ENCODE results near the gene TREML2. TPM values are rescaled to one million over a fixed set of nuclear protein-coding genes. Genes with fewer than 3 reads are reported as not detected.

TREML2 gene
- total and polyA plus RNA-seq, 2 of the 8 experiments (the other 6 are each of a cell fraction or from before 2014, with no cell fraction given): 0.09 to 0.18 TPM

GRCh38 chr6:41159415-41160082 lies 41.4 kb downstream of the TREML2 start:
- DNase-seq (ENCODE audit: low read depth in 1 of 2, low spot score in 2 of 2) (peak in 1 of 2 experiments; percentile 17), FAIRE-seq (no peak)
- Histone ChIP-seq H2AFZ (ENCODE audit: low read length) (no peak overlapping the region), H4K5ac (ENCODE audit: insufficient read length, low read depth, low read length) (no peak overlapping the region), H4K91ac (replicated peaks; ENCODE audit: insufficient read length, low read length) (no peak overlapping the region), H3K14ac (ENCODE audit: insufficient read length) (no peak overlapping the region), H4K8ac (ENCODE audit: extremely low read depth, insufficient read depth, low read length) (no peak overlapping the region), H3K79me1 (ENCODE audit: low read depth, low read length) (no peaks in the 10 kb centered on the region), H3K18ac (ENCODE audit: extremely low read depth, low read length) (no peak overlapping the region), H2BK20ac (ENCODE audit: low read length) (no peak overlapping the region), H3K9me3 (ENCODE audit: insufficient read depth in 2 of 2, low read depth in 1 of 2, low read length in 1 of 2) (no peaks in the 10 kb centered on the region), H2BK5ac (ENCODE audit: low read depth, low read length) (no peak overlapping the region), H2BK15ac (ENCODE audit: low read length) (no peak overlapping the region), H2BK120ac (replicated peaks; ENCODE audit: low read depth, low read length) (no peak overlapping the region), H4K20me1 (replicated peaks in 1 of 2; ENCODE audit: control insufficient read depth in 1 of 2, insufficient read depth in 2 of 2, low read length in 2 of 2) (no peaks in the 10 kb centered on the region), H3K79me2 (ENCODE audit: control insufficient read depth in 1 of 2, insufficient read depth in 2 of 2, low read length in 2 of 2) (no peaks in the 10 kb centered on the region), H3K56ac (replicated peaks; ENCODE audit: insufficient read length, low read depth, low read length) (no peak overlapping the region), H3K23ac (ENCODE audit: insufficient read length) (no peak overlapping the region), H3K9ac (replicated peaks in 1 of 4; ENCODE audit: extremely low read depth in 1 of 4, low read depth in 3 of 4, low read length in 3 of 4) (no peak overlapping the region; a peak in 1 of 7 replicates), H3K4me2 (ENCODE audit: insufficient read depth in 1 of 2, low read depth in 2 of 2, low read length in 2 of 2) (no peak overlapping the region), H3K27ac (ENCODE audit: low read depth, low read length) (no peak overlapping the region), H2AK5ac (ENCODE audit: low read depth, low read length) (no peak overlapping the region), H2BK12ac (ENCODE audit: low read depth, low read length) (no peak overlapping the region), H3K23me2 (ENCODE audit: low read depth, low read length) (no peaks in the 10 kb centered on the region), H3K4me1 (replicated peaks in 1 of 4; ENCODE audit: control insufficient read depth in 3 of 4, insufficient read depth in 4 of 4, low read length in 3 of 4) (no peaks in the 10 kb centered on the region), H3K36me3 (ENCODE audit: control insufficient read depth in 2 of 4, insufficient read depth in 4 of 4, low read length in 3 of 4) (no peaks in the 10 kb centered on the region), H3K27me3 (replicated peaks in 1 of 4; ENCODE audit: control insufficient read depth in 3 of 4, extremely low read depth in 1 of 4, insufficient read depth in 3 of 4, low read length in 3 of 4) (no peaks in the 10 kb centered on the region), H3K4me3 (ENCODE audit: extremely low read depth in 1 of 4, insufficient read depth in 2 of 4, low read depth in 3 of 4, low read length in 4 of 4) (no peak overlapping the region), H3K4ac (replicated peaks; ENCODE audit: insufficient read length, low read depth, low read length) (no peak overlapping the region)
- CTCF ChIA-PET (ENCODE audit: partially characterized antibody): interaction anchor here (1.1 to 2.1 kb wide), 3 partner anchors 9 to 32 kb away, joined by 3 to 6 read pairs (median 6); no protein-coding TSS in a partner anchor
- POLR2A ChIA-PET (ENCODE audit: partially characterized antibody): no interaction called here
- 90% methylated on average over 12 of the region's 12 CpGs; no CpG with 5 or more reads in 1 of the 2 experiments for WGBS, 2 experiments (ENCODE audit: extremely low coverage in 1 of 2, insufficient coverage in 1 of 2, insufficient read length in 1 of 2, insufficient replicate concordance in 2 of 2, low coverage in 1 of 2, low lambda C conversion rate in 2 of 2, missing lambda C conversion rate in 1 of 2)
- TF ChIP-seq EGR1 (IDR thresholded peaks at IDR 0.05; ENCODE audit: borderline replicate concordance, low read depth, low read length) (no peak), POLR2A (IDR thresholded peaks at IDR 0.05; ENCODE audit: control extremely low read depth in 1 of 2, low read depth in 2 of 2, low read length in 2 of 2) (no peak), SAP30 (IDR thresholded peaks at IDR 0.05; ENCODE audit: insufficient read depth, insufficient replicate concordance, low read length) (no peak), FOSL1 (IDR thresholded peaks at IDR 0.05; ENCODE audit: insufficient read depth, low read depth, low read length) (no peak), BCL11A (IDR thresholded peaks at IDR 0.05; ENCODE audit: low read depth in 2 of 2, low read length in 2 of 2) (no peak), CBX5 (IDR thresholded peaks at IDR 0.05; ENCODE audit: low read depth, low read length) (no peak), SP4 (IDR thresholded peaks at IDR 0.05; ENCODE audit: low read length) (no peak), CEBPB (IDR thresholded peaks at IDR 0.05; ENCODE audit: low read depth, low read length) (no peak), GTF2F1 (IDR thresholded peaks at IDR 0.05; ENCODE audit: borderline replicate concordance, low read depth, low read length) (no peak), BRCA1 (IDR thresholded peaks at IDR 0.05; ENCODE audit: low read depth, low read length) (no peak), TEAD4 (IDR thresholded peaks at IDR 0.05; ENCODE audit: low read depth, low read length) (no peak), KDM1A (IDR thresholded peaks at IDR 0.05; ENCODE audit: borderline replicate concordance, low read length) (no peak), KDM4A (IDR thresholded peaks at IDR 0.05; ENCODE audit: low read depth, low read length, severe bottlenecking) (no peak), TAF1 (IDR thresholded peaks at IDR 0.05; ENCODE audit: low read depth, low read length) (no peak)
